GM12878 (cell line): ENCODE data around the gene CORO7. TPM values are rescaled to one million over a fixed set of nuclear protein-coding genes. Genes with fewer than 3 reads are reported as not detected.

Experiments
- ATAC-seq: fragments of 200-7000 bp; cut with Tn5 transposase; 3 replicates; pipeline ENCODE4 v1.9.1; 2020; ENCODE audit warnings: mild to moderate bottlenecking, moderate library complexity
- BruUV-seq: library from RNA; stranded (reverse); fragments of 400-500 nt; replicated peaks from 2 replicates; lab custom pipeline; 2021; lab: Mats Ljungman, UMichigan
- CTCF ChIA-PET: fragments of 300-600 bp; sonication (Branson Sonifier 250); formaldehyde crosslinking; extraction: SDS; loops from one replicate; lab custom pipeline; 2021; ENCODE audit warnings: inconsistent platforms; lab: Yijun Ruan, JAX
- POLR2A ChIA-PET: fragments of 350-600 bp; formaldehyde crosslinking; extraction: SDS; loops from one replicate; lab custom pipeline; 2021; ENCODE audit warnings: inconsistent platforms; lab: Charles Lee
- RAD21 ChIA-PET: fragments of 300-600 bp; sonication (Branson Sonifier 250); formaldehyde crosslinking; loops from one replicate; lab custom pipeline; 2023; ENCODE audit warnings: antibody characterized with exemption; ENCODE audit not compliant: unreplicated experiment; lab: Charles Lee
- SMC1A ChIA-PET: fragments of 300-600 bp; sonication (Branson Sonifier 250); formaldehyde crosslinking; loops from one replicate; lab custom pipeline; 2023; ENCODE audit not compliant: unreplicated experiment, uncharacterized antibody; lab: Charles Lee
- DNase-seq: peaks from one replicate; pipeline ENCODE4 v3.0.0-alpha.2; 2011; ENCODE audit warnings: low read depth, low spot score
- FAIRE-seq: peaks from 3 replicates; lab custom pipeline; 2011; peaks lifted over from hg19 to GRCh38; lab: Jason Lieb, UNC
- H2AFZ ChIP-seq: 2 replicates; pipeline ENCODE4 v1.6.0; 2011; ENCODE audit warnings: low read depth, low read length, control low read depth; ENCODE audit not compliant: control insufficient read depth
- H3K27ac ChIP-seq: 2 replicates; pipeline ENCODE4 v1.5.1; 2011; ENCODE audit warnings: control low read depth; ENCODE audit not compliant: control insufficient read depth, insufficient read depth
- H3K27me3 ChIP-seq, 2 experiments: replicated peaks in 1 of 2; 2 replicates each; pipeline versions ENCODE4 v1.6.0 to v1.6.1; 2011; ENCODE audit warnings: low read length in 1 of 2; ENCODE audit not compliant: control insufficient read depth in 2 of 2, insufficient read depth in 2 of 2
- H3K36me3 ChIP-seq, 2 experiments: 2 replicates each; pipeline ENCODE4 v1.5.1; 2011; ENCODE audit warnings: low read length in 1 of 2; ENCODE audit not compliant: control insufficient read depth in 2 of 2, insufficient read depth in 2 of 2
- H3K4me1 ChIP-seq: 2 replicates; pipeline ENCODE4 v1.6.1; 2011; ENCODE audit warnings: mild to moderate bottlenecking, low read length, moderate library complexity, mixed read lengths; ENCODE audit not compliant: control insufficient read depth, insufficient read depth
- H3K4me2 ChIP-seq: 2 replicates; pipeline ENCODE4 v1.6.0; 2011; ENCODE audit warnings: control low read depth; ENCODE audit not compliant: control insufficient read depth, insufficient read depth
- H3K4me3 ChIP-seq: fragments of 200-600 bp; sonication (generic); 2 replicates; pipeline ENCODE4 v1.5.1; 2016
- H3K79me2 ChIP-seq: 2 replicates; pipeline ENCODE4 v1.6.0; 2011; ENCODE audit warnings: low read length; ENCODE audit not compliant: control insufficient read depth, insufficient read depth
- H3K9ac ChIP-seq: 2 replicates; pipeline ENCODE4 v1.8.0; 2011; ENCODE audit warnings: low read length, control low read depth, mixed read lengths; ENCODE audit not compliant: control insufficient read depth, insufficient read depth
- H3K9me3 ChIP-seq: replicated peaks from 3 replicates; pipeline ENCODE4 v1.5.1; 2011; ENCODE audit warnings: mild to moderate bottlenecking, low read length; ENCODE audit not compliant: control insufficient read depth, insufficient read depth
- H4K20me1 ChIP-seq: 2 replicates; pipeline ENCODE4 v1.6.0; 2011; ENCODE audit not compliant: control insufficient read depth, insufficient read depth
- LARP7 ChIP-seq: fragments of 450-650 bp; IDR thresholded peaks from 2 replicates; pipeline ENCODE4 v1.6.1; 2017; ENCODE audit warnings: mild to moderate bottlenecking
- MYB ChIP-seq: fragments of 150-350 bp; IDR thresholded peaks from 2 replicates; pipeline ENCODE4 v1.6.1; 2014; ENCODE audit warnings: mild to moderate bottlenecking, low read depth, low read length, borderline replicate concordance
- NFYA ChIP-seq: IDR thresholded peaks from 2 replicates; pipeline ENCODE4 v1.6.1; 2011; ENCODE audit warnings: low read depth, mild to moderate bottlenecking, low read length, improper control_type of control experiment, borderline replicate concordance
- RELA ChIP-seq: fragments of 450-650 bp; IDR thresholded peaks from 2 replicates; pipeline ENCODE4 v1.8.0; 2014; ENCODE audit warnings: borderline replicate concordance; ENCODE audit not compliant: partially characterized antibody
- RELB ChIP-seq: fragments of 450-650 bp; IDR thresholded peaks from 2 replicates; pipeline ENCODE4 v1.6.1; 2017; ENCODE audit warnings: low read depth, mild to moderate bottlenecking, moderate library complexity
- SKIL ChIP-seq: fragments of 450-650 bp; IDR thresholded peaks from 2 replicates; pipeline ENCODE4 v1.6.1; 2017; ENCODE audit warnings: mild to moderate bottlenecking, low read depth, inconsistent platforms; ENCODE audit not compliant: poor library complexity, severe bottlenecking
- STAT1 ChIP-seq: fragments of 450-650 bp; conservative IDR thresholded peaks from 2 replicates; pipeline ENCODE4 v1.6.1; 2014; ENCODE audit warnings: antibody characterized with exemption, mild to moderate bottlenecking
- SUZ12 ChIP-seq: fragments of 200-600 bp; sonication (generic); IDR thresholded peaks from one replicate; pipeline ENCODE4 v1.6.1; 2018; ENCODE audit warnings: antibody characterized with exemption, mild to moderate bottlenecking; ENCODE audit not compliant: unreplicated experiment
- TCF7 ChIP-seq: IDR thresholded peaks from 2 replicates; pipeline ENCODE4 v1.6.1; 2014; ENCODE audit warnings: antibody characterized with exemption, borderline replicate concordance
- USF1 ChIP-seq: IDR thresholded peaks from 2 replicates; pipeline ENCODE4 v1.6.1; 2011; ENCODE audit warnings: borderline replicate concordance, low read depth, mild to moderate bottlenecking, moderate library complexity, mixed read lengths, low read length; ENCODE audit not compliant: insufficient read depth; ENCODE audit errors: extremely low read length
- WRNIP1 ChIP-seq: IDR thresholded peaks from 2 replicates; pipeline ENCODE4 v1.6.1; 2011; ENCODE audit warnings: low read depth, low read length, improper control_type of control experiment, borderline replicate concordance
- YBX1 ChIP-seq: fragments of 450-650 bp; IDR thresholded peaks from 2 replicates; pipeline ENCODE4 v1.6.1; 2016; ENCODE audit warnings: antibody characterized with exemption
- ZSCAN29 ChIP-seq: fragments of 450-650 bp; IDR thresholded peaks from 2 replicates; pipeline ENCODE4 v1.6.1; 2017; ENCODE audit warnings: mild to moderate bottlenecking, moderate library complexity
- WGBS: methylation state at CpG from one replicate; pipeline ENCODE4 v1.1.6; 2016; ENCODE audit warnings: low lambda C conversion rate; ENCODE audit not compliant: insufficient replicate concordance, insufficient coverage; ENCODE audit errors: missing lambda C conversion rate; 5-methylcytosine and 5-hydroxymethylcytosine counted together
- in situ Hi-C: fragments of 300-500 bp; cut with MboI; formaldehyde crosslinking; loops from 9 replicates; pipeline ENCODE4 v1.14.3; 2018; ENCODE audit warnings: mixed read lengths
- intact Hi-C: fragments of 100-400 bp; cut with micrococcal nuclease; formaldehyde crosslinking; loops from one replicate; pipeline ENCODE4 v1.14.2; 2022; ENCODE audit not compliant: unreplicated experiment
- polyA plus RNA-seq, 11 experiments: library from polyadenylated mRNA; depleted of rRNA in 4 of 11; unstranded in 6 of 11; stranded (reverse) in 5 of 11; fragments of >200 nt; fragmentation: Nextera tagmentation in 4 of 11; fragmentation: Illumina TruSeq in 1 of 11; extraction: Ambion mirVana in 4 of 11; extraction: Trizol in 1 of 11; gene quantifications; 1 replicate in 1 of 11; 2 replicates in 10 of 11; pipeline versions ENCODE4 v1.2.1 to v1.2.3, GENCODE V29; 2011 to 2016; ENCODE audit warnings: inconsistent platforms in 2 of 11, missing spikeins in 2 of 11, low read depth in 1 of 11
- total RNA-seq, 4 experiments: library from RNA; depleted of rRNA in 3 of 4; stranded (reverse); fragments of >200 nt in 3 of 4; fragmentation: Illumina TruSeq in 1 of 4; extraction: Trizol in 1 of 4; gene quantifications; 2 replicates each; pipeline versions ENCODE4 v1.2.1 to v1.2.3, GENCODE V29; 2013 to 2021

The CORO7 gene
- total and polyA plus RNA-seq, 10 of the 15 experiments (the other 5 are each of a cell fraction or from before 2014, with no cell fraction given), result 0.64 to 89.2 (median 43.7) TPM

DNA sequence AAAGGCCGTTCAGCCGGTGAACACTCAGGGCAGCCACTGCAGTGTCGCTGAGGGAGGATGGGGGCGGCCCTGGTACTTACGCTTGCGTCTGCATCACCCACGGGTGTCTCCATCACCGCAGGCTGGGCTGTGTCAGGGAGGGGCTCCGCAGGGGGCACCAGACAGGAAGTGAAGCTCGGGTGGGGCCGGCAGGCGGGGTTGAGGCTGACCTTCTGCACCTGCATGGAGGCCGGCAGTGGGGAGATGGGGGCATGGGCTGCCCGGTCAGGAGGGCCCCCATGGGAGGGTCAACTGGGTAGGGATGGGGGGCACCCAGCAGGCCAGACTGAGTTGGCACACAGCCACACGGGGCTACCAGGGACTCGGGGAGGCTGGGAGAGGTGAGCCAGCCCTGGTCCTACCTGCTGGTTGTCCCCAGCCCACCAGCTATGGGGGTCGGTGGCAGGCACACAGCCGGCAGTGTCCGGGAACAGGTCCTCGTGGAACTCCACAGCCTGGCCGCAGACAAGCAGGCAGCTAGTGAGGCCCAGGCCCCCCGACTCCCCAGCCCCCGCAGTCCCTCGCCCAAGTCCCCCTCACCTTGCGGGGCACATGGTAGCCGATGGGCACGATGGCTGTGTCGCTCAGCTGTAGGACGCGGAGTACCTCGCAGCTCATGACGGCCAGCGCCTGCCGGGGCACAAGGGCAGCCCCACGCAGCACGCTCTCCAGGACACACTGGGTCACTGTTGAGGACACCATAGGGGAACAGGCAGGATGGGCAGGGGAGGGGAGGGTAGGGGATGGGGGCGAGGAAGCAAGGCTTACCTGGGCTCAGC, 52.0 kb downstream of the CORO7 start:
- no peak overlapping the region for H3K9ac ChIP-seq
- FAIRE-seq (no peak), DNase-seq (no peak), ATAC-seq (peak; percentile 8; the same call in 1 of the 3 replicates)
- H3K9me3 ChIP-seq, result no peaks in the 10 kb centered on the region
- BruUV-seq, result no TSS peak
- 52% methylated on average over 30 of the region's 37 CpGs for WGBS
- TF ChIP-seq LARP7 (no peak), ZSCAN29 (no peak), YBX1 (no peak), USF1 (no peak), STAT1 (no peak), MYB (no peak), NFYA (no peak), WRNIP1 (no peak), TCF7 (no peak), RELA (no peak), SUZ12 (no peak), RELB (no peak), SKIL (no peak)
- no peaks in the 10 kb centered on the region for H3K27me3 ChIP-seq
- no peak overlapping the region for H3K4me3 ChIP-seq
- ChIA-PET CTCF (interaction anchor here (1.0 kb wide), 1 partner anchor 38 kb away, joined by 4 read pairs; no protein-coding TSS in a partner anchor), SMC1A (no interaction called here), POLR2A (no interaction called here), RAD21 (no interaction called here)
- no peak overlapping the region for H3K4me2 ChIP-seq
- intact Hi-C loops (no loop called here), in situ Hi-C loops (loop anchor here (5.0 kb wide), 1 partner anchor 33 kb away; no protein-coding TSS in a partner anchor)
- no peak overlapping the region for H3K27ac ChIP-seq
- H3K4me1 ChIP-seq, result peaks cover 7% of the 10 kb centered on the region
- H3K79me2 ChIP-seq, result no peaks in the 10 kb centered on the region
- no peak overlapping the region for H2AFZ ChIP-seq
- H4K20me1 ChIP-seq, result no peaks in the 10 kb centered on the region
- peaks cover 0 to 34% of the 10 kb centered on the region in 2 experiments; a peak in 2 of 4 replicates for H3K36me3 ChIP-seq
